ENCODE measurements around the gene ATP1A4. TPM values are rescaled to one million over a fixed set of nuclear protein-coding genes. Genes with fewer than 3 reads are reported as not detected.

Gene ATP1A4
- total RNA-seq, 6 experiments from 2014 or later: not detected

GRCh38 chr1:160118928-160119327 lies 32.5 kb upstream of the ATP1A4 start:
- TF ChIP-seq, protein P1, sequence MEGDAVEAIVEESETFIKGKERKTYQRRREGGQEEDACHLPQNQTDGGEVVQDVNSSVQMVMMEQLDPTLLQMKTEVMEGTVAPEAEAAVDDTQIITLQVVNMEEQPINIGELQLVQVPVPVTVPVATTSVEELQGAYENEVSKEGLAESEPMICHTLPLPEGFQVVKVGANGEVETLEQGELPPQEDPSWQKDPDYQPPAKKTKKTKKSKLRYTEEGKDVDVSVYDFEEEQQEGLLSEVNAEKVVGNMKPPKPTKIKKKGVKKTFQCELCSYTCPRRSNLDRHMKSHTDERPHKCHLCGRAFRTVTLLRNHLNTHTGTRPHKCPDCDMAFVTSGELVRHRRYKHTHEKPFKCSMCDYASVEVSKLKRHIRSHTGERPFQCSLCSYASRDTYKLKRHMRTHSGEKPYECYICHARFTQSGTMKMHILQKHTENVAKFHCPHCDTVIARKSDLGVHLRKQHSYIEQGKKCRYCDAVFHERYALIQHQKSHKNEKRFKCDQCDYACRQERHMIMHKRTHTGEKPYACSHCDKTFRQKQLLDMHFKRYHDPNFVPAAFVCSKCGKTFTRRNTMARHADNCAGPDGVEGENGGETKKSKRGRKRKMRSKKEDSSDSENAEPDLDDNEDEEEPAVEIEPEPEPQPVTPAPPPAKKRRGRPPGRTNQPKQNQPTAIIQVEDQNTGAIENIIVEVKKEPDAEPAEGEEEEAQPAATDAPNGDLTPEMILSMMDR (IDR thresholded peaks at IDR 0.05): no peak
- Mint-ChIP-seq H3K9me3 (no peaks in the 10 kb centered on the region), H3K4me3 (no peak overlapping the region), H3K4me1 (ENCODE audit: low read depth) (peaks cover 20% of the 10 kb centered on the region), H3K36me3 (ENCODE audit: low read depth) (no peaks in the 10 kb centered on the region), H3K27me3 (ENCODE audit: insufficient read depth) (peaks cover 30% of the 10 kb centered on the region), H3K27ac (no peak overlapping the region)
- no peak for DNase-seq

- H3K27ac Mint-ChIP-seq: no peak overlapping the region
- no peak overlapping the region for H3K4me3 Mint-ChIP-seq
- TF ChIP-seq, protein P1 (IDR thresholded peaks at IDR 0.05): no peak
- H3K27me3 Mint-ChIP-seq (ENCODE audit: insufficient read depth): peaks cover 16% of the 10 kb centered on the region
- H3K36me3 Mint-ChIP-seq (ENCODE audit: low read depth): no peaks in the 10 kb centered on the region
- no peaks in the 10 kb centered on the region for H3K9me3 Mint-ChIP-seq
- H3K4me1 Mint-ChIP-seq (ENCODE audit: low read depth): peaks cover 39% of the 10 kb centered on the region
- no peak for DNase-seq
Observed at GRCh38 chr1:160120797-160121196, 30.6 kb upstream of the ATP1A4 start.

- H3K4me3 Mint-ChIP-seq: no peak overlapping the region
- H3K9me3 Mint-ChIP-seq: no peaks in the 10 kb centered on the region
- H3K27ac Mint-ChIP-seq: no peak overlapping the region
- no peaks in the 10 kb centered on the region for H3K36me3 Mint-ChIP-seq (ENCODE audit: low read depth)
- TF ChIP-seq, protein P1 (IDR thresholded peaks at IDR 0.05): no peak
- H3K4me1 Mint-ChIP-seq (ENCODE audit: low read depth): peaks cover 42% of the 10 kb centered on the region
- H3K27me3 Mint-ChIP-seq (ENCODE audit: insufficient read depth): peaks cover 11% of the 10 kb centered on the region
- no peak for DNase-seq
Observed at GRCh38 chr1:160121388-160121787, 30.0 kb upstream of the ATP1A4 start.

GRCh38 chr1:160122978-160123495 lies 28.4 kb upstream of the ATP1A4 start:
- Mint-ChIP-seq H3K9me3 (no peaks in the 10 kb centered on the region), H3K4me3 (no peak overlapping the region), H3K27me3 (ENCODE audit: insufficient read depth) (peaks cover 3% of the 10 kb centered on the region), H3K27ac (no peak overlapping the region), H3K36me3 (ENCODE audit: low read depth) (no peaks in the 10 kb centered on the region), H3K4me1 (ENCODE audit: low read depth) (peaks cover 40% of the 10 kb centered on the region)
- TF ChIP-seq, protein P1 (IDR thresholded peaks at IDR 0.05): no peak
- no peak for DNase-seq

GRCh38 chr1:160123726-160124125 lies 27.7 kb upstream of the ATP1A4 start:
- no peak for DNase-seq
- TF ChIP-seq, protein P1 (IDR thresholded peaks at IDR 0.05): no peak

More at GRCh38 chr1:160123726-160124125, 27.7 kb upstream of the ATP1A4 start:
- Mint-ChIP-seq H3K4me1 (ENCODE audit: low read depth) (peaks cover 46% of the 10 kb centered on the region), H3K9me3 (no peaks in the 10 kb centered on the region), H3K27me3 (ENCODE audit: insufficient read depth) (no peaks in the 10 kb centered on the region; the same call in none of the 2 replicates), H3K4me3 (no peak overlapping the region), H3K36me3 (ENCODE audit: low read depth) (no peaks in the 10 kb centered on the region), H3K27ac (no peak overlapping the region)
